Suprapubic skin (tissue), 4 donors: ENCODE data around the gene NCBP1. TPM values are rescaled to one million over a fixed set of nuclear protein-coding genes. Genes with fewer than 3 reads are reported as not detected.
"Not testable (repeated sequence)": the region's sequence is repeated elsewhere in the genome, so short reads cannot be mapped to it uniquely, and the experiment has no call there.

Source experiments
- DNase-seq, 2 donors: peaks; one replicate each; pipeline ENCODE4 v3.0.0-alpha.2; 2019; ENCODE audit warnings: low spot score in 2 of 2
- H3K27ac ChIP-seq: fragments of 200-600 bp; sonication (generic); one replicate; pipeline ENCODE4 v1.5.1; 2019
- H3K27me3 ChIP-seq: fragments of 200-600 bp; sonication (generic); one replicate; pipeline ENCODE4 v1.5.1; 2019
- H3K36me3 ChIP-seq: fragments of 200-600 bp; sonication (generic); one replicate; pipeline ENCODE4 v1.5.1; 2019
- H3K4me1 ChIP-seq: fragments of 200-600 bp; sonication (generic); one replicate; pipeline ENCODE4 v1.5.1; 2019
- H3K4me3 ChIP-seq: fragments of 200-600 bp; sonication (generic); one replicate; pipeline ENCODE4 v1.5.1; 2019; ENCODE audit warnings: mild to moderate bottlenecking
- H3K9me3 ChIP-seq: fragments of 200-600 bp; sonication (generic); one replicate; pipeline ENCODE4 v1.5.1; 2019
- CTCF ChIP-seq, 2 donors: fragments of 200-600 bp in 1 of 2; fragments of 450-650 bp in 1 of 2; sonication (generic) in 1 of 2; IDR thresholded peaks; one replicate each; pipeline ENCODE4 v1.5.1; 2016 to 2019; ENCODE audit warnings: antibody characterized with exemption in 2 of 2, mild to moderate bottlenecking in 1 of 2, moderate library complexity in 1 of 2
- EP300 ChIP-seq: sonication (generic); formaldehyde crosslinking; IDR thresholded peaks from one replicate; pipeline ENCODE4 v1.6.1; 2017; ENCODE audit warnings: antibody characterized with exemption
- POLR2A ChIP-seq, 2 donors: fragments of 450-650 bp; IDR thresholded peaks; one replicate each; pipeline ENCODE4 v1.6.1; 2017; ENCODE audit warnings: antibody characterized with exemption in 2 of 2, mild to moderate bottlenecking in 2 of 2, moderate library complexity in 2 of 2
- POLR2AphosphoS5 ChIP-seq, 3 donors: sonication (generic); formaldehyde crosslinking; IDR thresholded peaks; one replicate each; pipeline ENCODE4 v1.6.1; 2017; ENCODE audit warnings: antibody characterized with exemption in 3 of 3
- WGBS: methylation state at CpG from one replicate; pipeline ENCODE4 v1.1.5; 2018; 5-methylcytosine and 5-hydroxymethylcytosine counted together
- total RNA-seq, 4 donors: library from RNA; depleted of rRNA; stranded (reverse); fragments of >200 nt; gene quantifications; one replicate each; pipeline ENCODE4 v1.1.0, GENCODE V29; 2016

Gene NCBP1
- total RNA-seq, 4 donors from 2014 or later: 13.6 to 43.9 (median 16.3) TPM

DNA sequence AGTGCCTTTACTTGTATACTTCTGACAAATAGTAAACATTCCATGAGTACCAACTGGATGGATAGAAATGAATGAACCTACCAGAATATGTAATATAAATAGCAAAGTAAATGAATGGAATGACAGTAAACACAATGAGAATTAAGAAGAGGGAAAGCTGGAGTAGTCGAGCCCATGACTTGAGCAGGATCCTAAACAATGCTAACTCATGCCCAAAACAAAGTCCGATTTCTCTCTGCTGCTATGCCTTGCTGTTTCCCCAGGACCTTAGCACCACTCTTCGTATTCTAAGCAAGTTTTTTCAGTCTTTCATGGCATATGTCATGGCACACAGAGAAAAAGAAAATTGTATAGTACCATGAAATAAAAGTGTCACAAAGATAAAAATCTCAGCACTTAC is 61.8 kb downstream of the NCBP1 start:
- Histone ChIP-seq H3K9me3 (no peaks in the 10 kb centered on the region), H3K4me1 (peaks cover 36% of the 10 kb centered on the region), H3K27ac (no peak overlapping the region), H3K36me3 (peaks cover 18% of the 10 kb centered on the region), H3K4me3 (no peak overlapping the region), H3K27me3 (no peaks in the 10 kb centered on the region)
- TF ChIP-seq POLR2A (IDR thresholded peaks at IDR 0.05) (no peak), POLR2AphosphoS5 (IDR thresholded peaks at IDR 0.05) (no peak), EP300 (no peak), CTCF (IDR thresholded peaks at IDR 0.05) (no peak)
- 82% methylated on average over 3 of the region's 3 CpGs for WGBS
- DNase-seq: no peak

DNA sequence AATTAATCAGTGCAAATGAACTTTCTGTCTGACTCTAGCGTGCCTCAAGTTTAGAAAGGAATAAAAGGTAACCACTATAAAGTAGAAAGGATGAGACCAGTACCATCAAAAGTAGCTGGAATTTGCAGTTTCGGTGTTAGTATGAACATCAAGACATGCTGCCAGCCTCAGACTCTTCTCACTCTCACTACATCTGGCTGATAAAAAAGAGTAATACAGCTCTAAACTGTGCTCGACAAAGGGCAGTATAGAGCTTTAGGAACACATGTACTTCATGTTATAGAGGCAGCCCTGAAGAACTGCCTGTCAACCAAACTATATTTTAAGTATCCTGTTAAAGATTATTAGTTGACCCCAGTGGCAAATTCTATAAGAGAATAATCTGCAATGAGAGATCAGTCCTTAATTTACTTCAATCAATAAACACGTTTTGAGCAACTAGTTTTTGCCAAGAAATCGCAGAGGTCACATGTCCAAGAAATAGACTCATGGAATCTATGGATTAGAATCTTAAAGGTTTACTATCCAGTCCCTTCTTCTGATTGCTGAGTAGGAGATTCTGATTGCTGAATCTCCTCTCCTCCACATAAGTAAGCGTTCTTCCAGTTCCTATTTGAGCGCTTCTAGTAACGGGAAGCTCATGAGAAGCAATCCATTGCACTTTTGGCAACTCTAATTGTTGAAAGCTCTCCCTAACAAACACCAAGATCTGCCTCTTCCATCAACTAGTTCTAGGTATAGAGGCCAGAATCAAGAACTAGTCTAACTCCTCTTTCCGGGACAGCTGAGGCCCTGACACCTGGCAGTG is 62.6 kb downstream of the NCBP1 start:
- no peaks in the 10 kb centered on the region for H3K27me3 ChIP-seq
- peaks cover 36% of the 10 kb centered on the region for H3K4me1 ChIP-seq
- no peaks in the 10 kb centered on the region for H3K9me3 ChIP-seq
- DNase-seq: no peak
- peaks cover 10% of the 10 kb centered on the region for H3K36me3 ChIP-seq
- peak overlapping the region; percentile 97 for H3K4me3 ChIP-seq
- H3K27ac ChIP-seq: peak overlapping the region; percentile 94
- TF ChIP-seq CTCF (IDR thresholded peaks at IDR 0.05): no peak
- no peak for TF ChIP-seq EP300
- TF ChIP-seq POLR2A (IDR thresholded peaks at IDR 0.05): no peak
- no peak for TF ChIP-seq POLR2AphosphoS5 (IDR thresholded peaks at IDR 0.05)
- 15% methylated on average over 9 of the region's 9 CpGs for WGBS

DNA sequence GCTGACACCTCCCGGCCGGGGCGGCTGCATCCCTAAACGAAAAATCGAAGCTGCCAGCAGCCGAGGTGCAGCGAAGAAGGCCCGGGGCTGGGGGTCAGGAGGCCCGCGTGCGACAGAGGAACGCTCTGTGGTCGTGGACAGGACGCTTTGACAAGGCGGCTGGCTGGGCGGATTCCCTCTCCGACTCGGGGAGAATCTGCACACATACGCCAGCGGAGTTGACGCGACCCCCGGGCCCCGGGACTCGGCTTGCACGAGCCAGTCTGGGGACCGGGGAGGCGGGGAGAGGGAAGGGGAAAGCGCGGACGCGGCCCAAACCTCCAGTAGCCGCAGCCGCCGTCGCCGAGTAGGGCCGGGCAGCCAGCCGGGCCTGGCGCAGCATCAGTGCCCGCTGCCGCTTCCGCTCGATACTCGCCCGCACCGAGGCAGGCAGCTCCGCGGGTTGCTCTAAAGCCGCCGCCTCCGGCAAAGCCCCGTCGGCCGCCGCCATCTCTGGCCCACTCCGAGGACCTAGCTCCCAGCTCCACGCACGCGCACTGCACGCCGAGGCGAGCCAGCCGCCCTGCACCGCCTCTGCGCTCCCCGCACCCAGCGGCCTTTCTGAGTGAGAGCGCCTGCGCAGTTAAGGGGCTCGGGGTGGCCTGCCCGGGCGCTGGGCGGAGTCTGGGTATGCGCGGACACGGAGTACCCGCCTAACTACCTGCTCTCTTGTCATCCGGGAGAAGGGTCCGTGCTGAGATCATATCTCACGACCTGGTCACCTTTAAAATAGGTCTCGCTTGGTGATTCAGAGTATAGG is 63.4 kb downstream of the NCBP1 start, which contains the start of gene XPA:
Gene XPA, minus strand, starts transcription at position 538 of the 799 bp plus-strand sequence. Its CDS starts 48 bp downstream, at position 490.
- DNase-seq: peak; percentile 97 to 98
- Histone ChIP-seq H3K27ac (peak within 1 kb of the TSS; percentile 94), H3K27me3 (no peaks in the 10 kb centered on the region), H3K4me1 (peaks cover 36% of the 10 kb centered on the region), H3K4me3 (peak within 1 kb of the TSS; percentile 97), H3K36me3 (peaks cover 2% of the 10 kb centered on the region), H3K9me3 (no peaks in the 10 kb centered on the region)
- WGBS: under 1% methylated on average over 59 of the region's 82 CpGs
- no peak for TF ChIP-seq EP300
- TF ChIP-seq POLR2AphosphoS5 (IDR thresholded peaks at IDR 0.05): peak; percentile 12 to 79 (median 60)
- peak in 1 of 2 donors; percentile 80 for TF ChIP-seq POLR2A (IDR thresholded peaks at IDR 0.05)

DNA sequence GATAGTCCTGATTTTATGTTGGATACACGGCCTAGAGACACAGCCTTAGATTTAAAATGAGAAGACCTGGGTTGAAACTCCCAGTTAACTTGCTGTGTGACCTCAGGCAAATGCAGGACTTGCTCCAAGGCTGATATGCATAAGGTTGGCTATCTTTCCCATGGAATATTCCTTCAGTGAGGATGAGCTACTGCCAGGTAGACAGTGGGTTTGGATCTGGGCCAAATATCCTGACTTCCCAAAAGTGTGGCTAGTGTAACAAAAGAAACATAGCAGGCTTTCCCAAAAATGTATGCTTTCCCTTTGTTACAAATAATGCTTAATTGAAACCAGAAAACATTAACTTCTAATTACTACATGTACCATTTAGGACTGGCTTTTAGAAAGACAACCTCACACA is 64.2 kb downstream of the NCBP1 start:
- 21% methylated on average over 1 of the region's 1 CpG for WGBS
- TF ChIP-seq CTCF (IDR thresholded peaks at IDR 0.05): no peak
- TF ChIP-seq POLR2AphosphoS5 (IDR thresholded peaks at IDR 0.05): no peak
- no peak for TF ChIP-seq EP300
- no peak for TF ChIP-seq POLR2A (IDR thresholded peaks at IDR 0.05)
- Histone ChIP-seq H3K27ac (peak overlapping the region; percentile 94), H3K4me3 (peak overlapping the region; percentile 97), H3K27me3 (no peaks in the 10 kb centered on the region), H3K9me3 (no peaks in the 10 kb centered on the region), H3K4me1 (peaks cover 36% of the 10 kb centered on the region), H3K36me3 (no peaks in the 10 kb centered on the region)
- no peak for DNase-seq

DNA sequence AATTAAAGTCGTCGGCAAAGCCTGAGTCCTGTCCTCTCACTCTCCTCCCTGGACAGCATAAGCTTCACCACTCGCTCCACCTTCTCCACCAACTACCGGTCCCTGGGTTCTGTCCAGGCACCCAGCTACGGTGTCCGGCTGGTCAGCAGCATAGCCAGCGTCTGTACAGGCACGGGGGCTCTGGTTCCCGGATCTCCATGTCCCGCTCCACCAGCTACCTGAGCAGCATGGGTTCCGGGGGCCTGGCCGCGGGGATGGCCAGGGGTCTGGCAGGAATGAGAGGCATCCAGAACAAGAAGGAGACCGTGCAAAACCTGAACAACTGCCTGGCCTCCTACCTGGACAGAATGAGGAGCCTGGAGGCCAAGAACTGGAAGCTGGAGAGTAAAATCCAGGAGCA is 65.2 kb downstream of the NCBP1 start:
- WGBS: 88% methylated on average over 11 of the region's 14 CpGs
- Histone ChIP-seq H3K4me1 (peaks cover 32% of the 10 kb centered on the region), H3K4me3 (no peak overlapping the region), H3K27me3 (no peaks in the 10 kb centered on the region), H3K9me3 (no peaks in the 10 kb centered on the region), H3K27ac (no peak overlapping the region), H3K36me3 (no peaks in the 10 kb centered on the region)
- TF ChIP-seq EP300: no peak
- no peak for TF ChIP-seq POLR2A (IDR thresholded peaks at IDR 0.05)
- no peak for TF ChIP-seq CTCF (IDR thresholded peaks at IDR 0.05)
- TF ChIP-seq POLR2AphosphoS5 (IDR thresholded peaks at IDR 0.05): no peak
- DNase-seq: no peak

- not testable (repeated sequence) for H3K27me3 ChIP-seq, DNase-seq, H3K27ac ChIP-seq, H3K4me3 ChIP-seq, H3K36me3 ChIP-seq, H3K9me3 ChIP-seq
- H3K4me1 ChIP-seq: peaks cover 30% of the 10 kb centered on the region
- 68% methylated on average over 13 of the region's 13 CpGs for whole genome bisulfite sequencing
These were observed 65.7 kb downstream of the NCBP1 start for GRCh38 chr9:97699281-97699680.

DNA sequence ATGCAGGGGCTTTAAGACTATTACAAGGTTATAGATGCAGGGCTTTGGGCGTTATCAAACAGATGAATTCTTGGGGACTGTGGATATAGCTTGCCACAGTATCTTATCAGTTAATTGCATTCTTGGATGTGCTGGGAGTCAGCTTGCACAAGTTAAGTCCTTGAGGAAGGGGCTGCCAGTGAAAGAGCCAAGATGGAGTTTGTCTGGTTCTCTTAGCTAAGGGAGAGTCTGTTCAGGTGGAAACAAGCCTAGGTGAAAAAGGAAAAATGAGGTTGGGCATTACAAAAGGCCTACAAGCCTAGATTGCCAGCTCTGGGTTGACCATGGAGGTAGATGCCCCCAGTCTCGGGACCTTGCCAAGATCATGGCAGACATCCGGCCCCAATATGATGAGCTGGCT is 66.2 kb downstream of the NCBP1 start:
- not testable (repeated sequence) for H3K4me3 ChIP-seq, H3K27ac ChIP-seq, H3K36me3 ChIP-seq, DNase-seq, H3K9me3 ChIP-seq, H3K27me3 ChIP-seq
- WGBS: 86% methylated on average over 3 of the region's 3 CpGs
- H3K4me1 ChIP-seq: peaks cover 24% of the 10 kb centered on the region
